ENCODE measurements around the gene KANSL1. TPM values are rescaled to one million over a fixed set of nuclear protein-coding genes. Genes with fewer than 3 reads are reported as not detected.
"Not testable (repeated sequence)": the region's sequence is repeated elsewhere in the genome, so short reads cannot be mapped to it uniquely, and the experiment has no call there.

Gene KANSL1
- total RNA-seq, result 295 TPM
- polyA plus RNA-seq, result 10 to 100 TPM in 3 of 4 donors, 1 to 10 TPM in 1; 9.1 to 14.1 (median 11.3) TPM

- Histone ChIP-seq H3K4me1 (ENCODE audit: control insufficient read depth, insufficient read depth, low read length, poor library complexity, severe bottlenecking) (peaks cover 63% of the 10 kb centered on the region), H3K27me3 (ENCODE audit: control insufficient read depth, insufficient read depth, low read length) (no peaks in the 10 kb centered on the region)
- peaks cover 7% of the 10 kb centered on the region for H3K36me3 Mint-ChIP-seq
These were observed at the start of gene KANSL1 for GRCh38 chr17:46193151-46193625. Gene KANSL1, minus strand, starts transcription at chr17:46193429. Its CDS starts 21,286 bp downstream, at chr17:46172143.

DNA sequence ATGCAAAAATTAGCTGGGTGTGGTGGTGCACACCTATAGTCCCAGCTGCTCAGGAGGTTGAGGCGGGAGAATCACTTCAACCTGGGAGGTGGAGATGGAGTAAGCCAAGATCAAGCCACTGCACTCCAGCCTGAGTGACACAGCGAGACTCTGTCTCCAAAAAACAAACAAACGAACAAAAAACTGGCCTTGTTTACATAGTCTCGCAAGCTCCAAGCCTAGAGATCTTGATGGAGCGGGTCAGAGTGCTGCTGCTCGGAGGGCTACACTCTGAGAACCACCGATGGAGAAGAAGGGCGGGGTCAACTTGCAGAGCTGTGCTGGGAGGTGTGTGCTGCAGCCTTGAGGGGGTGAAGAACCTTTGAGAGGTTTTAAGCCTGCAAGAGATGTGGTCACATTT lies 38.1 kb upstream of the KANSL1 start:
- not testable (repeated sequence) for H3K4me3 Mint-ChIP-seq

More at GRCh38 chr17:46193151-46193625, at the start of gene KANSL1:
- no peaks in the 10 kb centered on the region for H3K9me3 ChIP-seq (ENCODE audit: control insufficient read depth in 2 of 2, low read length in 2 of 2)
- DNase-seq, result peak; percentile 87 to 91 (median 88)
- peak within 1 kb of the TSS; percentile 100 for H3K4me3 ChIP-seq (ENCODE audit: low read depth, low read length)
- peak within 1 kb of the TSS; percentile 98 to 100 (median 99) for H3K27ac Mint-ChIP-seq
- H3K27me3 Mint-ChIP-seq, result peaks cover 14% of the 10 kb centered on the region
- peak; percentile 68 to 73 for ATAC-seq (ENCODE audit: low read depth in 2 of 2)
- peak within 1 kb of the TSS; percentile 95 to 99 (median 98) for H3K4me3 Mint-ChIP-seq
- peaks cover 2% of the 10 kb centered on the region for H3K36me3 ChIP-seq (ENCODE audit: control insufficient read depth, insufficient read depth, low read length)
- peak within 1 kb of the TSS; percentile 98 for H3K27ac ChIP-seq (ENCODE audit: insufficient read depth, low read length, poor library complexity, severe bottlenecking)
- H3K9me3 Mint-ChIP-seq, result peaks cover 0 to 3% (median 0%) of the 10 kb centered on the region in 7 donors
- H3K4me1 Mint-ChIP-seq, result peaks cover 31 to 64% (median 53%) of the 10 kb centered on the region in 4 donors

GRCh38 chr17:46225274-46225794 lies 32.1 kb upstream of the KANSL1 start:
- peak overlapping the region; percentile 79 to 98 (median 95) for H3K4me3 Mint-ChIP-seq
- H3K27me3 ChIP-seq (ENCODE audit: control insufficient read depth, insufficient read depth, low read length); H3K9me3 ChIP-seq (ENCODE audit: control insufficient read depth in 2 of 2, low read length in 2 of 2); H3K9me3 Mint-ChIP-seq; H3K4me1 Mint-ChIP-seq; H3K36me3 Mint-ChIP-seq; H3K36me3 ChIP-seq (ENCODE audit: control insufficient read depth, insufficient read depth, low read length); H3K27ac ChIP-seq (ENCODE audit: insufficient read depth, low read length, poor library complexity, severe bottlenecking); H3K27me3 Mint-ChIP-seq; H3K4me1 ChIP-seq (ENCODE audit: control insufficient read depth, insufficient read depth, low read length, poor library complexity, severe bottlenecking): not testable (repeated sequence)
- DNase-seq (peak; percentile 91 to 97 (median 92)), ATAC-seq (ENCODE audit: low read depth in 2 of 2) (peak; percentile 100)
- H3K4me3 ChIP-seq (ENCODE audit: low read depth, low read length), result peak overlapping the region; percentile 78
- H3K27ac Mint-ChIP-seq, result peak overlapping the region; percentile 90 to 92 (median 91)

More for the DNA sequence above, 38.1 kb upstream of the KANSL1 start:
- H3K36me3 Mint-ChIP-seq; H3K27ac Mint-ChIP-seq; H3K36me3 ChIP-seq (ENCODE audit: control insufficient read depth, insufficient read depth, low read length); H3K9me3 Mint-ChIP-seq; H3K4me3 ChIP-seq (ENCODE audit: low read depth, low read length); ATAC-seq (ENCODE audit: low read depth in 2 of 2); H3K4me1 ChIP-seq (ENCODE audit: control insufficient read depth, insufficient read depth, low read length, poor library complexity, severe bottlenecking); H3K4me1 Mint-ChIP-seq; H3K9me3 ChIP-seq (ENCODE audit: control insufficient read depth in 2 of 2, low read length in 2 of 2); DNase-seq; H3K27me3 ChIP-seq (ENCODE audit: control insufficient read depth, insufficient read depth, low read length); H3K27ac ChIP-seq (ENCODE audit: insufficient read depth, low read length, poor library complexity, severe bottlenecking); H3K27me3 Mint-ChIP-seq: not testable (repeated sequence)

DNA sequence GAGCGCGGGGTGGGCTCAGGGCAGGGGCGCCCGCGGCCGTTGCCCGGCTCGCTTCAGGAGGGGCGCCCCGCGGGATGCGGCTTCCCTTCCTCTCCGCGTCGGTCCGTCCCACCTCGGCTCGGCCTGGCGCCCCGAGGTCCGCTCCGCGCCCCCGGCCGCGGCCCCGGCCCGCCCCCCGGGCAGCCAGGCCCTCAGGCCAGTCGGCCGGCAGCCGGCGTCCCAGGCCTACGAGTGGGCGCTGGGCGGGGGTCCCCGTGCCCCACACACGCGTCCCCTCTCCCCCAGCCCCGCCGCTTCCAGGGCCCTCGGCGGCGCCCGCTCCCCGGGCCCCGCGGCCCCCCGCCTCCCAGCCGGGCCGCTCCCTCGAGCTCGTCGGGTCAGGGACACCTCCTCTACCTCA lies 31.6 kb upstream of the KANSL1 start:
- H3K36me3 Mint-ChIP-seq; H3K9me3 Mint-ChIP-seq; H3K4me1 ChIP-seq (ENCODE audit: control insufficient read depth, insufficient read depth, low read length, poor library complexity, severe bottlenecking); H3K9me3 ChIP-seq (ENCODE audit: control insufficient read depth in 2 of 2, low read length in 2 of 2); H3K27me3 ChIP-seq (ENCODE audit: control insufficient read depth, insufficient read depth, low read length); H3K4me3 ChIP-seq (ENCODE audit: low read depth, low read length); H3K4me1 Mint-ChIP-seq; H3K27me3 Mint-ChIP-seq; H3K36me3 ChIP-seq (ENCODE audit: control insufficient read depth, insufficient read depth, low read length); H3K27ac ChIP-seq (ENCODE audit: insufficient read depth, low read length, poor library complexity, severe bottlenecking); DNase-seq: not testable (repeated sequence)
- Mint-ChIP-seq H3K4me3 (peak overlapping the region; percentile 79 to 98 (median 95)), H3K27ac (peak overlapping the region in 1 of 3 donors; percentile 92)
- ATAC-seq (ENCODE audit: low read depth in 2 of 2), result peak; percentile 27 to 35

- H3K27me3 Mint-ChIP-seq; H3K27ac ChIP-seq (ENCODE audit: insufficient read depth, low read length, poor library complexity, severe bottlenecking); H3K27ac Mint-ChIP-seq; H3K4me1 ChIP-seq (ENCODE audit: control insufficient read depth, insufficient read depth, low read length, poor library complexity, severe bottlenecking); ATAC-seq (ENCODE audit: low read depth in 2 of 2); H3K27me3 ChIP-seq (ENCODE audit: control insufficient read depth, insufficient read depth, low read length); H3K4me3 Mint-ChIP-seq; H3K36me3 ChIP-seq (ENCODE audit: control insufficient read depth, insufficient read depth, low read length); H3K9me3 ChIP-seq (ENCODE audit: control insufficient read depth in 2 of 2, low read length in 2 of 2); H3K9me3 Mint-ChIP-seq; H3K4me1 Mint-ChIP-seq; DNase-seq; H3K4me3 ChIP-seq (ENCODE audit: low read depth, low read length); H3K36me3 Mint-ChIP-seq: not testable (repeated sequence)
These were observed 29.8 kb upstream of the KANSL1 start for GRCh38 chr17:46223041-46223440.

DNA sequence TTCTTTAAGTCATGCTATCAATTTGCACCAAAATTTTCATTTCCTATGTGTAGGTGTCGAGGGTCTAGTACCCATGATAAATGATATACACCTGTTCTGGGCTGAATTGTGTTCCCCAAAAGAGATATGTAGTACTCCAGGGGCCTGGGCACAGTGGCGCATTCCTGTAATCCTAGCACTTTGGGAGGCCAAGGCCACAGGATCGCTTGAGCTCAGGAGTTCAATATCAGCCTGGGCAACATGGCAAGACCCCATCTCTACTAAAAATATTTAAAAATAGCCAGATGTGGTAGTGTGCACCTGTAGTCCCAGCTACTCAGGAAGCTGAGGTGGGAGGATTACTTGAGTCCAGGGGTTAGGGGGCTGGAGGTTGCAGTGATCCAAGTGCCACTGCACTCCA lies 23.5 kb upstream of the KANSL1 start:
- H3K4me3 ChIP-seq (ENCODE audit: low read depth, low read length), result no peak overlapping the region
- H3K27ac ChIP-seq (ENCODE audit: insufficient read depth, low read length, poor library complexity, severe bottlenecking), result no peak overlapping the region
- peaks cover 3% of the 10 kb centered on the region for H3K36me3 Mint-ChIP-seq
- DNase-seq, result no peak
- no peaks in the 10 kb centered on the region for H3K9me3 ChIP-seq (ENCODE audit: control insufficient read depth in 2 of 2, low read length in 2 of 2)
- H3K27me3 Mint-ChIP-seq, result no peaks in the 10 kb centered on the region
- H3K4me3 Mint-ChIP-seq, result no peak overlapping the region
- no peaks in the 10 kb centered on the region for H3K4me1 ChIP-seq (ENCODE audit: control insufficient read depth, insufficient read depth, low read length, poor library complexity, severe bottlenecking)
- H3K9me3 Mint-ChIP-seq, result no peaks in the 10 kb centered on the region
- no peak overlapping the region for H3K27ac Mint-ChIP-seq
- peaks cover 21% of the 10 kb centered on the region for H3K36me3 ChIP-seq (ENCODE audit: control insufficient read depth, insufficient read depth, low read length)
- peaks cover 7 to 31% (median 19%) of the 10 kb centered on the region in 4 donors for H3K4me1 Mint-ChIP-seq
- no peak for ATAC-seq (ENCODE audit: low read depth in 2 of 2)
- no peaks in the 10 kb centered on the region for H3K27me3 ChIP-seq (ENCODE audit: control insufficient read depth, insufficient read depth, low read length)

GRCh38 chr17:46212634-46213435 lies 19.6 kb upstream of the KANSL1 start:
- no peaks in the 10 kb centered on the region for H3K9me3 ChIP-seq (ENCODE audit: control insufficient read depth in 2 of 2, low read length in 2 of 2)
- H3K4me3 Mint-ChIP-seq, result no peak overlapping the region
- peaks cover 7 to 53% (median 27%) of the 10 kb centered on the region in 4 donors for H3K4me1 Mint-ChIP-seq
- H3K4me1 ChIP-seq (ENCODE audit: control insufficient read depth, insufficient read depth, low read length, poor library complexity, severe bottlenecking), result no peaks in the 10 kb centered on the region
- no peaks in the 10 kb centered on the region for H3K27me3 Mint-ChIP-seq
- peaks cover 12% of the 10 kb centered on the region for H3K36me3 ChIP-seq (ENCODE audit: control insufficient read depth, insufficient read depth, low read length)
- peaks cover 3% of the 10 kb centered on the region for H3K36me3 Mint-ChIP-seq
- no peaks in the 10 kb centered on the region for H3K9me3 Mint-ChIP-seq
- peak; percentile 72 to 73 for ATAC-seq (ENCODE audit: low read depth in 2 of 2)
- DNase-seq, result peak; percentile 56 to 82 (median 81)
- peak overlapping the region; percentile 48 to 62 (median 48) for H3K27ac Mint-ChIP-seq
- peak overlapping the region; percentile 6 for H3K4me3 ChIP-seq (ENCODE audit: low read depth, low read length)
- no peak overlapping the region for H3K27ac ChIP-seq (ENCODE audit: insufficient read depth, low read length, poor library complexity, severe bottlenecking)
- no peaks in the 10 kb centered on the region for H3K27me3 ChIP-seq (ENCODE audit: control insufficient read depth, insufficient read depth, low read length)

Data from CD4-positive, CD25-positive, alpha-beta regulatory T cell (primary cell).